SU-DHL-6 (cell line): ENCODE measurements around the gene UBE2R2.
A peak's percentile ranks its signal among the peaks of the same experiment; 100 is the strongest.
"Not testable (repeated sequence)": the region's sequence is repeated elsewhere in the genome, so short reads cannot be mapped to it uniquely, and the experiment has no call there.

ENCODE experiments used
- H2AFZ ChIP-seq: fragments of 200-600 bp; sonication (generic); 2 replicates; pipeline ENCODE4 v1.6.1; 2014; ENCODE audit warnings: low read depth, mild to moderate bottlenecking, moderate library complexity, mixed read lengths, antibody characterized with exemption, low read length; ENCODE audit not compliant: severe bottlenecking
- H3F3A ChIP-seq: fragments of 200-600 bp; shearing (Covaris generic); 2 replicates; pipeline ENCODE4 v1.6.0; 2016; ENCODE audit warnings: antibody characterized with exemption, mild to moderate bottlenecking; ENCODE audit not compliant: insufficient read depth
- H3K27ac ChIP-seq: fragments of 200-600 bp; sonication (generic); 2 replicates; pipeline ENCODE4 v1.5.1; 2016; ENCODE audit warnings: low read depth, mild to moderate bottlenecking, low read length, moderate library complexity, mixed read lengths
- H3K27me3 ChIP-seq: fragments of 200-600 bp; sonication (generic), shearing (Covaris generic); 2 replicates; pipeline ENCODE4 v1.6.0; 2014; ENCODE audit warnings: mild to moderate bottlenecking, low read length
- H3K36me3 ChIP-seq: fragments of 200-600 bp; sonication (generic); 2 replicates; pipeline ENCODE4 v1.6.1; 2014; ENCODE audit warnings: mild to moderate bottlenecking, low read length, mixed read lengths
- H3K4me2 ChIP-seq: fragments of 300-600, 200-600 bp; shearing (Covaris generic), sonication (generic); 2 replicates; pipeline ENCODE4 v1.6.0; 2014; ENCODE audit warnings: low read length, low read depth, mild to moderate bottlenecking; ENCODE audit not compliant: poor library complexity, severe bottlenecking
- H3K4me3 ChIP-seq: fragments of 200-600 bp; sonication (generic); 2 replicates; pipeline ENCODE4 v1.5.1; 2014; ENCODE audit warnings: antibody characterized with exemption, low read length, mild to moderate bottlenecking, mixed read lengths; ENCODE audit not compliant: insufficient read depth, poor library complexity, severe bottlenecking
- H3K79me2 ChIP-seq: fragments of 200-600 bp; sonication (generic); 2 replicates; pipeline ENCODE4 v1.6.1; 2014; ENCODE audit warnings: mild to moderate bottlenecking, low read length, moderate library complexity; ENCODE audit not compliant: insufficient read depth
- H3K9ac ChIP-seq: fragments of 200-600 bp; sonication (generic); 2 replicates; pipeline ENCODE4 v1.7.0; 2014; ENCODE audit warnings: mild to moderate bottlenecking, low read length
- H3K9me2 ChIP-seq: fragments of 200-600 bp; sonication (generic); replicated peaks from 2 replicates; pipeline ENCODE4 v1.6.1; 2014; ENCODE audit warnings: low read length; ENCODE audit not compliant: insufficient read depth
- H3K9me3 ChIP-seq: fragments of 200-600 bp; sonication (generic); 2 replicates; pipeline ENCODE4 v1.6.1; 2014; ENCODE audit warnings: low read length, mixed read lengths; ENCODE audit not compliant: insufficient read depth
- H4K20me1 ChIP-seq: fragments of 200-600 bp; sonication (generic); 2 replicates; pipeline ENCODE4 v1.6.1; 2014; ENCODE audit warnings: low read depth, mild to moderate bottlenecking, antibody characterized with exemption, low read length, moderate library complexity, mixed read lengths
- CTCF ChIP-seq: fragments of 200-600 bp; sonication (generic); IDR thresholded peaks from one replicate; pipeline ENCODE4 v1.5.1; 2017; ENCODE audit warnings: antibody characterized with exemption, mild to moderate bottlenecking, low read length, moderate library complexity; ENCODE audit not compliant: insufficient read depth, poor library complexity, severe bottlenecking
- EZH2phosphoT487 ChIP-seq: fragments of 200-600 bp; sonication (generic), shearing (Covaris generic); conservative IDR thresholded peaks from 2 replicates; pipeline ENCODE4 v1.6.1; 2018; ENCODE audit warnings: mild to moderate bottlenecking, antibody characterized with exemption, low read length, moderate library complexity, mixed read lengths

The UBE2R2 gene, protein sequence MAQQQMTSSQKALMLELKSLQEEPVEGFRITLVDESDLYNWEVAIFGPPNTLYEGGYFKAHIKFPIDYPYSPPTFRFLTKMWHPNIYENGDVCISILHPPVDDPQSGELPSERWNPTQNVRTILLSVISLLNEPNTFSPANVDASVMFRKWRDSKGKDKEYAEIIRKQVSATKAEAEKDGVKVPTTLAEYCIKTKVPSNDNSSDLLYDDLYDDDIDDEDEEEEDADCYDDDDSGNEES

GRCh38 chr9:33816327-33817252 is at the start of gene UBE2R2:
Gene UBE2R2 (plus strand): TSS chr9:33817160. CDS start chr9:33817758, 598 bp downstream.
- Histone ChIP-seq H3K4me3 (peak within 1 kb of the TSS; percentile 95), H3K9me3 (no peaks in the 10 kb centered on the region), H3K27me3 (no peaks in the 10 kb centered on the region), H3K9me2 (no peaks in the 10 kb centered on the region), H4K20me1 (no peaks in the 10 kb centered on the region), H3K9ac (peak within 1 kb of the TSS; percentile 84), H3K4me2 (peak within 1 kb of the TSS; percentile 83), H2AFZ (peak within 1 kb of the TSS; percentile 10), H3F3A (peaks cover 63% of the 10 kb centered on the region), H3K36me3 (peaks cover 8% of the 10 kb centered on the region; the same call in 1 of the 2 replicates), H3K79me2 (peaks cover 67% of the 10 kb centered on the region), H3K27ac (peak within 1 kb of the TSS; percentile 89)
- no peak for TF ChIP-seq EZH2phosphoT487
- no peak for TF ChIP-seq CTCF

GRCh38 chr9:33770156-33770880 is 46.6 kb upstream of the UBE2R2 start:
- H3K27ac ChIP-seq, H4K20me1 ChIP-seq, H3K79me2 ChIP-seq, H3K36me3 ChIP-seq, H3K9me2 ChIP-seq, H3K4me3 ChIP-seq, H3K9ac ChIP-seq, H2AFZ ChIP-seq, H3K27me3 ChIP-seq, H3F3A ChIP-seq, H3K4me2 ChIP-seq, H3K9me3 ChIP-seq: not testable (repeated sequence)

GRCh38 chr9:33773135-33773534 is 43.8 kb upstream of the UBE2R2 start:
- not testable (repeated sequence) for H3K27ac ChIP-seq, H3K4me2 ChIP-seq

GRCh38 chr9:33774074-33774659 is 42.8 kb upstream of the UBE2R2 start:
- H3F3A ChIP-seq, H3K4me2 ChIP-seq, H3K27ac ChIP-seq, H3K27me3 ChIP-seq, H3K4me3 ChIP-seq, H3K9me2 ChIP-seq, H3K9ac ChIP-seq, H2AFZ ChIP-seq, H3K9me3 ChIP-seq, H4K20me1 ChIP-seq, H3K79me2 ChIP-seq, H3K36me3 ChIP-seq: not testable (repeated sequence)

More at GRCh38 chr9:33773135-33773534, 43.8 kb upstream of the UBE2R2 start:
- H3K79me2 ChIP-seq, H3K9me2 ChIP-seq, H3F3A ChIP-seq, H3K36me3 ChIP-seq, H3K9ac ChIP-seq, H3K27me3 ChIP-seq, H2AFZ ChIP-seq, H4K20me1 ChIP-seq, H3K9me3 ChIP-seq, H3K4me3 ChIP-seq: not testable (repeated sequence)
